ENCODE results near the gene SPOCK2.

Gene SPOCK2

DNA sequence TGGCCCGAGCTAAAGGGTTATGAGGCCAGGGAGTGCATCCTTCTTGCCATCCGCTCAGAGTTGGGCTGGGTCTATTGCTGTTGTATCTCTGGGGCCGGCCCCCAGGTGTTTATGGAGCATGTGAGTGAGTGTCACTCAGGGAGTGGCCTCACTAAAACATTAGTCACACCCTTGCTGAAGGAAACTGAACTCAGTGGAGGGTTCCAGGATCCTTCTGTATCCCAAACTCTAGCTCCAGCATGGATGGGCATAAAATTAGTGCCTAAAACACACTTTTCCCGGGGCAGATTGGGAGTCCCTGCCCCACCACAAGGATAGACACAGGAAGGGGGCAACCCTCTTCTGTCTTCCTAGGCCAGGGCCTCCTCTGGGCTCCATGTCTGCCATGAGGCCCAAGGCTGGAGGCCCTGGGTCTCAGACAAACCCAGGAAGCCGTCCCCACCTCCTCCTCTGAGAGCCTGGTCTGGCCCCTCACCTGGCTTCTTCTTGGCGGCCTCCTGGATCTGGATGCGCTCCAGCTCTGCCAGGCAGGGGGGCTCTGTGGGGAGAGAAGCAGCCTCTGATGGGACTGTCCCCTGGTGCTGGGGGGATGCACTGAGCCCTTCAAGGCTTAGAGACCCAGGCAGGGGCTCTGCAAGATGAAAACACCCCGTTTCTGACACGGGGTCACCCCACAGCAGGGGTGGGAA, 24.5 kb downstream of the SPOCK2 start:
- H3K4me3 ChIP-seq (ENCODE audit: low read depth, low read length) = no peak overlapping the region
- DNase-seq (ENCODE audit: low read depth) = no peak
- TF ChIP-seq, protein P1, sequence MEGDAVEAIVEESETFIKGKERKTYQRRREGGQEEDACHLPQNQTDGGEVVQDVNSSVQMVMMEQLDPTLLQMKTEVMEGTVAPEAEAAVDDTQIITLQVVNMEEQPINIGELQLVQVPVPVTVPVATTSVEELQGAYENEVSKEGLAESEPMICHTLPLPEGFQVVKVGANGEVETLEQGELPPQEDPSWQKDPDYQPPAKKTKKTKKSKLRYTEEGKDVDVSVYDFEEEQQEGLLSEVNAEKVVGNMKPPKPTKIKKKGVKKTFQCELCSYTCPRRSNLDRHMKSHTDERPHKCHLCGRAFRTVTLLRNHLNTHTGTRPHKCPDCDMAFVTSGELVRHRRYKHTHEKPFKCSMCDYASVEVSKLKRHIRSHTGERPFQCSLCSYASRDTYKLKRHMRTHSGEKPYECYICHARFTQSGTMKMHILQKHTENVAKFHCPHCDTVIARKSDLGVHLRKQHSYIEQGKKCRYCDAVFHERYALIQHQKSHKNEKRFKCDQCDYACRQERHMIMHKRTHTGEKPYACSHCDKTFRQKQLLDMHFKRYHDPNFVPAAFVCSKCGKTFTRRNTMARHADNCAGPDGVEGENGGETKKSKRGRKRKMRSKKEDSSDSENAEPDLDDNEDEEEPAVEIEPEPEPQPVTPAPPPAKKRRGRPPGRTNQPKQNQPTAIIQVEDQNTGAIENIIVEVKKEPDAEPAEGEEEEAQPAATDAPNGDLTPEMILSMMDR (IDR thresholded peaks at IDR 0.05; ENCODE audit: control insufficient read depth, extremely low read depth, insufficient read depth) = no peak

DNA sequence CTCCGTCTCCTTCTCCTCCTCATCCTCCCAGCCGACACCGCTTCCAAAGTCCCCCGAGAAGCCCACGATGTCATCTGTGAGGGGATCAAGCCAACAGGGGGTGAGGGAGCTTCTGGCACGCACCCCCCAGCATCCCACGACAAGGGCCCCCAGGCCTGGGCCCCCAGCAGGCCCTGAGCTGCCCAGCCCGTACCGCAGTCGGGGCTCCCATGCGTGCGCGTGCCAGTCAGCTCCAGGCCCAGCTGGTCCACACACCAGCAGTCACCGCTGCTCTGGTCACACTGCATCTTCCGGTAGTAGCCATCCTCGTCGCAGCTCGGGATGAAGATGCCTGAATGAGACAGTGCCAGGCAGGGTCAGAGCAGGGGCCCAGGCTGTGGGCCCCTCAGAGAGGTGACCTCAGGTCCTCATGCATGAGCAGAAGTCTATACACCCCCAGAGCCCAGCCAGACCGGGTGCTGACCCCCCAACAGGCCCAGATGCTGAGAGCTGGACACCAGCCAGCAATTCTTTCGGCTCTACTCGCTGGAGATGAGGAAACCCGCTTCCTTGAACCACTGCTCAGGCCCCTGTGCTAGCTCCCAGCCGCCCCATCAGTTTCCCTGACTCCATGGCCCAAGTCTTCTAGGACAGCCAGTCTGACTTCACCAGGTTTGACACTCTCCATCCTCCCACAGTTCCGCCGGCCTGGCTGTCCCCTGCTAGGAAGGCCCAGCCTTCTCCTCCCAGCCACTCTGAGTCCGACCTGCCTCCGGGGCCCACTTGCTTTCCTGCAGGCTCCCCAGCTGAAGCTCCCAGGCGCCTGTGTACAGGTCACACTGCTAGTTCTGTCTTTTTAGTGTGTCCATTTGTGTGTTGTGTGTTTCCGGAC, 25.3 kb downstream of the SPOCK2 start:
- H3K4me3 ChIP-seq (ENCODE audit: low read depth, low read length) = no peak overlapping the region
- TF ChIP-seq, protein P1 (IDR thresholded peaks at IDR 0.05; ENCODE audit: control insufficient read depth, extremely low read depth, insufficient read depth) = no peak
- no peak for DNase-seq (ENCODE audit: low read depth)

DNA sequence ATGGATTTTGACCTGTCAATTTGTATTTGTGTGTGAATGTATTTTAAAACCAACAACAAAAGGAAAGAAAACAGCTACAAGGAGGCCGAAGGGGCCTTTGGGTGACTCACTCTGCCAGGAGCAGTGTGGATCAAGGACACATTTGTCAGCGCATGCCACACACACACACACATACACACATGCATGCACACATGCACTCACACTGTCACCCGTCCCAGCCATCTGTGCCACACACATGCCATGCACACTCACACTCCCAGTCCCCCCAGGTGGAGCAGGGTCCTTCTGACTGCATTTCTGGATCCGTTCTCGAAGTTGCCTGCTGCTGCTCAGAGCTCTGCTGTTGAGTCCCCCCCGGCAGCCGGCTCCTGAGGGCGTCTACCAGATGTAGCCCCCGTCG, 26.0 kb downstream of the SPOCK2 start:
- H3K4me3 ChIP-seq (ENCODE audit: low read depth, low read length) = no peak overlapping the region
- DNase-seq (ENCODE audit: low read depth) = no peak
- TF ChIP-seq, protein P1 (IDR thresholded peaks at IDR 0.05; ENCODE audit: control insufficient read depth, extremely low read depth, insufficient read depth) = no peak

DNA sequence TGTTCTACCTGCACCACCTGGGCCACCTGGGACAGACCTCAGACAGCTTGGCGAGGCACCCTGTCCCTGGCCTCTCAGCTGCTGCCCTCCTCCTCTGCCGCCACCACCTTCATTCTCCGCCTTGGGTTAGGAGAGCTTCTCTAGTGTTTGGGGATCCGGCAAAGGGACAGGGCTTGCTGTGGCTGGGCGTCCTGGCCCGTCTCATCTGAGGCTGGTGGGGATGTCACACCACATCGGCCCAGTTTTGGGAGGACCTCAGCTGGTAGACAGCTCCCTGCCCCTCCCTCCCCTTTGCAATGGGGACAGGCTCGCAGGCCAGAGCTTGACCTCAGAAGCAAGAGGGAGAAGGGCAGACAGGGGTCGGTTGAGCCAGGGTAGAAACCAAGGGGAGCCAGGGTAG, 26.4 kb downstream of the SPOCK2 start:
- TF ChIP-seq, protein P1 (IDR thresholded peaks at IDR 0.05; ENCODE audit: control insufficient read depth, extremely low read depth, insufficient read depth) = no peak
- H3K4me3 ChIP-seq (ENCODE audit: low read depth, low read length) = no peak overlapping the region
- DNase-seq (ENCODE audit: low read depth) = no peak

DNA sequence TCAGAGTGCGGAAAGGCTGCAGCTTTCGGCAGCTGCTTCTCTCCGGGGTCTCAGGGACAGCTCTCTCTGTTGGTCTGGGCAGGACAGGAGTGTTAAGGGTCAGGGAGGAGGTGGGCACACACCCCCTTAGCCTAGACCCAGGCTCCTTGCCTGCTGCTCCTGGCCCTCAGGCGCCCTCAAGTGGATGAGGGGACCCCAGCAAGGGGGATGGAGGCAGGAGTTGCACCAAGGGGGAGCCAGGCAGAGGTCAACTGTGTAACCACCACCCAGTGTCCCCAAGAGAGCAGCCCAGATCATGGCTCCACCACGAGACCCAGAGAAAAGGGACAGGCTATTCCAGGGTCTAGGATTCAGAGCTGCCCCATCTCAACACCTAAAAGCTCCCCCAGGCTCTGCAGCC, 26.9 kb downstream of the SPOCK2 start:
- no peak overlapping the region for H3K4me3 ChIP-seq (ENCODE audit: low read depth, low read length)
- DNase-seq (ENCODE audit: low read depth) = no peak
- TF ChIP-seq, protein P1 (IDR thresholded peaks at IDR 0.05; ENCODE audit: control insufficient read depth, extremely low read depth, insufficient read depth) = peak; percentile 32

DNA sequence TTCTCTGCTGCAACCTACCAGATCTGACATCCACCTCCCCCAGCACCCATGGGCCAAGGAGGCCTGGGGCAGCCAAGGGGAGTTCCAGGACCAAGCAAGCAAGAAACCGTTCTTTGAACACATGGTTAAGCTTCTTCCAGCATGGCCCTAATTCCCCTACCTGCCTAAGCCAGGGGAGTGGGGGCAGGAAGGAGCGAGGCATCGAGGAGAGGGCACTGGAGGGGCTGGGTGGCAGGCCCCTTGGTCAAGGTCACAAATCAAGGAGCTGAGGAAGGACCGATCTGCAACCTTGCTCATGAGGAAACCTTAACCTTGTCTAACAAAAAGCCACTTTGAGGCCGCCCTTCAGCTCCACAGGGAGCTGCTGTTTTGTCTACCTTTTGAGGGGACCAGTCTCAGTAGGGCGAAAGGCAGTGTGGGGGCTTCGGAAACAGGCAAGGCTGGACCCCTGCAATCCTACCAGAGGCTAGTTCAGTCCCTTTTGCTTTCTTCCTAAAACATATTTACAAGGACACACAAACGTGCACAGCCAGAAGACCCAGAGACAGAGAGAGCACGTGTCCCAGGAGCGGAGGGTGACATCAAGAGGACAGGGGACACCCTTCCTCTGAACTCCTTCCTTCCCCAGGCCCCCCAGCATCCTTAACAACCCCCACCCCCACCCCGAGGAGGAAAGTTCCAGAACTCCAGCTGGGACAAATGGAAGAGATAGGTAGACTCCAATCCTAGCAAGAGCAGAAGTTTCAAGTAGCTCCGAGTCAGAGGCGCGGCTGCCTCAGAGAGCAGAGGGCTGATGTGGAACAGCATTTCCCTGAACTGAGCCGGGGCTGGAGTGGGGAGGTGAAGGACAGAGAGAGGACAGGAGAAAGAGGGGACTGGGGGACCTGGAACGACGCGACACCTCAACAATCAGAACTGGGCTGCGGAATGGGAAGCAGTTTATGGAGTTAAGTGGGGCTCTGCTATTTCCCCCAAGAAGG, 28.2 kb downstream of the SPOCK2 start:
- no peak for DNase-seq (ENCODE audit: low read depth)
- TF ChIP-seq, protein P1 (IDR thresholded peaks at IDR 0.05; ENCODE audit: control insufficient read depth, extremely low read depth, insufficient read depth) = no peak

More for the DNA sequence above, 28.2 kb downstream of the SPOCK2 start:
- H3K4me3 ChIP-seq (ENCODE audit: low read depth, low read length) = no peak overlapping the region

Measured in LNCaP clone FGC (cell line).